GM23338 (cell line): ENCODE data around the gene CHRNB4. TPM values are rescaled to one million over a fixed set of nuclear protein-coding genes. Genes with fewer than 3 reads are reported as not detected.

Experiments
- ATAC-seq: fragments of 200-7000 bp; cut with Tn5 transposase; 3 replicates; pipeline ENCODE4 v1.9.1; 2020
- DNase-seq: peaks from one replicate; pipeline ENCODE4 v3.0.0-alpha.2; 2015; ENCODE audit warnings: low spot score
- H2AFZ ChIP-seq: fragments of 200-600 bp; sonication (generic); 2 replicates; pipeline ENCODE4 v1.8.0; 2016; ENCODE audit warnings: antibody characterized with exemption, mild to moderate bottlenecking, moderate library complexity
- H3F3A ChIP-seq: fragments of 200-600 bp; sonication (generic); replicated peaks from 2 replicates; pipeline ENCODE4 v1.8.0; 2017; ENCODE audit warnings: antibody characterized with exemption, mixed run types, low read depth
- H3K27ac ChIP-seq: fragments of 200-600 bp; sonication (generic); 2 replicates; pipeline ENCODE4 v1.6.1; 2016; ENCODE audit warnings: low read depth
- H3K27me3 ChIP-seq: fragments of 200-600 bp; sonication (generic); 2 replicates; pipeline ENCODE4 v1.8.0; 2016; ENCODE audit warnings: mild to moderate bottlenecking, mixed run types, moderate library complexity; ENCODE audit not compliant: insufficient read depth
- H3K36me3 ChIP-seq: fragments of 200-600 bp; sonication (generic); 2 replicates; pipeline ENCODE4 v1.8.0; 2016; ENCODE audit warnings: mild to moderate bottlenecking; ENCODE audit not compliant: insufficient read depth
- H3K4me1 ChIP-seq: fragments of 200-600 bp; sonication (generic); 2 replicates; pipeline ENCODE4 v1.8.0; 2016; ENCODE audit warnings: mild to moderate bottlenecking, moderate library complexity; ENCODE audit not compliant: insufficient read depth
- H3K4me2 ChIP-seq: fragments of 200-600 bp; sonication (generic); 2 replicates; pipeline ENCODE4 v1.7.1; 2017; ENCODE audit warnings: mixed run types
- H3K4me3 ChIP-seq: fragments of 200-600 bp; sonication (generic); 2 replicates; pipeline ENCODE4 v1.6.1; 2016; ENCODE audit warnings: mixed run types
- H3K79me2 ChIP-seq: fragments of 200-600 bp; sonication (generic); replicated peaks from 2 replicates; pipeline ENCODE4 v1.8.0; 2017; ENCODE audit warnings: mild to moderate bottlenecking; ENCODE audit not compliant: insufficient read depth
- H3K9me2 ChIP-seq: fragments of 200-600 bp; sonication (generic); 2 replicates; pipeline ENCODE4 v1.8.0; 2017; ENCODE audit not compliant: insufficient read depth
- H4K20me1 ChIP-seq: fragments of 200-600 bp; sonication (generic); replicated peaks from 2 replicates; pipeline ENCODE4 v1.8.0; 2017; ENCODE audit warnings: mild to moderate bottlenecking; ENCODE audit not compliant: insufficient read depth
- H3K27ac Mint-ChIP-seq: 2 replicates; pipeline ENCODE4 v1.8.0; 2020; ENCODE audit warnings: inconsistent platforms, mild to moderate bottlenecking, moderate library complexity, mixed read lengths
- H3K27me3 Mint-ChIP-seq: 3 replicates; pipeline ENCODE4 v1.8.0; 2022; ENCODE audit warnings: low read depth, mild to moderate bottlenecking, moderate library complexity, mixed read lengths, inconsistent platforms; ENCODE audit not compliant: insufficient read depth, poor library complexity
- H3K36me3 Mint-ChIP-seq: 3 replicates; pipeline ENCODE4 v1.8.0; 2021; ENCODE audit warnings: low read depth, mild to moderate bottlenecking, inconsistent platforms, moderate library complexity, mixed read lengths
- H3K4me1 Mint-ChIP-seq: 3 replicates; pipeline ENCODE4 v1.8.0; 2020; ENCODE audit warnings: mild to moderate bottlenecking, inconsistent platforms, mixed read lengths
- H3K4me3 Mint-ChIP-seq: 3 replicates; pipeline ENCODE4 v1.8.0; 2021; ENCODE audit warnings: moderate library complexity, mild to moderate bottlenecking, inconsistent platforms, mixed read lengths
- H3K9me3 Mint-ChIP-seq: 3 replicates; pipeline ENCODE4 v1.8.0; 2020; ENCODE audit warnings: moderate library complexity, mild to moderate bottlenecking, inconsistent platforms, mixed read lengths
- CTCF ChIP-seq, 2 experiments: fragments of 200-600 bp in 1 of 2; sonication (generic) in 1 of 2; conservative IDR thresholded peaks; 2 replicates each; pipeline versions ENCODE4 v1.5.1 to v1.6.1; 2016 to 2017; ENCODE audit warnings: antibody characterized with exemption in 2 of 2, low read depth in 2 of 2, mild to moderate bottlenecking in 2 of 2, moderate library complexity in 1 of 2
- JUNB ChIP-seq: IDR thresholded peaks from one replicate; pipeline ENCODE4 v1.6.1; 2016; ENCODE audit warnings: antibody characterized with exemption; ENCODE audit not compliant: unreplicated experiment
- POLR2AphosphoS5 ChIP-seq: IDR thresholded peaks from 2 replicates; pipeline ENCODE4 v1.6.1; 2016; ENCODE audit warnings: antibody characterized with exemption, low read depth
- ZNF114 ChIP-seq: fragments of 250-450 bp; sonication (Bioruptor Pico); IDR thresholded peaks from 2 replicates; pipeline ENCODE4 v1.5.0; 2020; ENCODE audit warnings: mild to moderate bottlenecking, moderate library complexity
- ZNF462 ChIP-seq: fragments of 250-450 bp; sonication (Bioruptor Pico); IDR thresholded peaks from 2 replicates; pipeline ENCODE4 v1.5.0; 2020; ENCODE audit warnings: mild to moderate bottlenecking, moderate library complexity
- polyA plus RNA-seq: library from polyadenylated mRNA; unstranded; fragments of >200 nt; fragmentation: Nextera tagmentation; extraction: Ambion mirVana; gene quantifications from 2 replicates; pipeline ENCODE4 v1.2.1, GENCODE V29; 2016
- total RNA-seq: library from RNA; depleted of rRNA; stranded (reverse); fragments of >200 nt; shearing (Covaris generic); gene quantifications from 2 replicates; pipeline ENCODE4 v1.2.3, GENCODE V29; 2014

CHRNB4 gene
- total and polyA plus RNA-seq, 2 experiments from 2014 or later = 1.4 to 1.6 TPM

GRCh38 chr15:78633348-78633747 lies 7.7 kb downstream of the CHRNB4 start (continued):
- no peak for TF ChIP-seq CTCF (conservative IDR thresholded peaks at IDR 0.05; ENCODE audit: low read depth in 2 of 2)
- no peak for TF ChIP-seq POLR2AphosphoS5
- no peak for TF ChIP-seq ZNF462 (CRISPR knock-in tag)
- no peak for TF ChIP-seq JUNB

GRCh38 chr15:78630886-78631633 lies 9.9 kb downstream of the CHRNB4 start:
- H3K36me3 ChIP-seq = no peaks in the 10 kb centered on the region
- no peak for DNase-seq
- H3K4me1 ChIP-seq = no peaks in the 10 kb centered on the region
- H3K27me3 Mint-ChIP-seq = no peaks in the 10 kb centered on the region
- H3K4me1 Mint-ChIP-seq = no peaks in the 10 kb centered on the region; the same call in 2 of the 3 replicates
- no peaks in the 10 kb centered on the region for H3K27me3 ChIP-seq
- no peaks in the 10 kb centered on the region for H3F3A ChIP-seq
- H3K9me3 Mint-ChIP-seq = no peaks in the 10 kb centered on the region; the same call in 2 of the 3 replicates
- no peak overlapping the region for H3K4me3 ChIP-seq
- no peaks in the 10 kb centered on the region for H3K9me2 ChIP-seq
- no peak overlapping the region for H3K27ac Mint-ChIP-seq
- no peaks in the 10 kb centered on the region for H4K20me1 ChIP-seq
- no peak overlapping the region for H2AFZ ChIP-seq
- no peak overlapping the region for H3K4me2 ChIP-seq
- ATAC-seq = no peak
- H3K79me2 ChIP-seq = no peaks in the 10 kb centered on the region
- no peak overlapping the region for H3K27ac ChIP-seq
- H3K36me3 Mint-ChIP-seq = peaks cover 5% of the 10 kb centered on the region; the same call in 2 of the 3 replicates
- no peak overlapping the region for H3K4me3 Mint-ChIP-seq
- no peak for TF ChIP-seq ZNF114 (CRISPR knock-in tag)
- no peak for TF ChIP-seq ZNF462 (CRISPR knock-in tag)
